ENCODE data around the gene RNF38. TPM values are rescaled to one million over a fixed set of nuclear protein-coding genes. Genes with fewer than 3 reads are reported as not detected.
"Not testable (repeated sequence)": the region's sequence is repeated elsewhere in the genome, so short reads cannot be mapped to it uniquely, and the experiment has no call there.

Gene RNF38
- 10 to 100 TPM; 70.9 to 90.0 (median 76.5) TPM for total RNA-seq
- total RNA-seq (2013) = 37.5 TPM

DNA sequence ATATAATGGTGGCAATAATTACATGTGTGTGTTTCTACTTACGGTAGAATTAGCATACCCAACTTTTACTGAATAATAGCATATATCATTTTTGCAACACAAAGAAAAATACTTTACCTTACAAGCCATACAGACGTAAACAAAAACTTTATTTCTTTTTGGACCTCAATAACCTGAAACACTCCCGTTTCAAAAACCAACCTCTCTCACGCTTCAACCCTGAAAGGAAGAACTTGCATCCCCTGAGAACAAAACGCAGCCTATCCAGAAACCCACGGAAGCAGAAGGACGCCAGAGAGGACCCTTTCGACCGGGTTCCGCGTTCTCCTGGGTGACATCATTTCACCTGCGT is at the start of gene RNF38:
RNF38 (minus strand) TSS at position 290 of the 352 bp plus-strand sequence; CDS start at position 129, 161 bp downstream.
- H3K36me3 Mint-ChIP-seq = no peaks in the 10 kb centered on the region
- H3K4me1 Mint-ChIP-seq = peaks cover 49 to 50% of the 10 kb centered on the region in 2 donors
- 0% methylated on average over 11 of the region's 12 CpGs for WGBS (ENCODE audit: insufficient coverage)
- ATAC-seq (no peak), DNase-seq (peak in 1 of 2 donors; percentile 84)
- Histone ChIP-seq H3K27me3 (ENCODE audit: control insufficient read depth, insufficient read depth, low read length) (no peaks in the 10 kb centered on the region), H3K9me3 (ENCODE audit: control insufficient read depth, insufficient read depth, low read length) (no peaks in the 10 kb centered on the region), H3K27ac (ENCODE audit: low read length) (peak within 1 kb of the TSS; percentile 96), H3K4me1 (ENCODE audit: control insufficient read depth, insufficient read depth, low read length) (peaks cover 5% of the 10 kb centered on the region), H3K4me3 (ENCODE audit: low read length) (peak within 1 kb of the TSS; percentile 77), H3K36me3 (ENCODE audit: control insufficient read depth, insufficient read depth, low read length) (peaks cover 2% of the 10 kb centered on the region)
- H3K9me3 Mint-ChIP-seq = no peaks in the 10 kb centered on the region
- no peaks in the 10 kb centered on the region for H3K27me3 Mint-ChIP-seq (ENCODE audit: low read depth in 2 of 2)
- peak within 1 kb of the TSS; percentile 96 for H3K4me3 Mint-ChIP-seq
- TF ChIP-seq, protein P1, sequence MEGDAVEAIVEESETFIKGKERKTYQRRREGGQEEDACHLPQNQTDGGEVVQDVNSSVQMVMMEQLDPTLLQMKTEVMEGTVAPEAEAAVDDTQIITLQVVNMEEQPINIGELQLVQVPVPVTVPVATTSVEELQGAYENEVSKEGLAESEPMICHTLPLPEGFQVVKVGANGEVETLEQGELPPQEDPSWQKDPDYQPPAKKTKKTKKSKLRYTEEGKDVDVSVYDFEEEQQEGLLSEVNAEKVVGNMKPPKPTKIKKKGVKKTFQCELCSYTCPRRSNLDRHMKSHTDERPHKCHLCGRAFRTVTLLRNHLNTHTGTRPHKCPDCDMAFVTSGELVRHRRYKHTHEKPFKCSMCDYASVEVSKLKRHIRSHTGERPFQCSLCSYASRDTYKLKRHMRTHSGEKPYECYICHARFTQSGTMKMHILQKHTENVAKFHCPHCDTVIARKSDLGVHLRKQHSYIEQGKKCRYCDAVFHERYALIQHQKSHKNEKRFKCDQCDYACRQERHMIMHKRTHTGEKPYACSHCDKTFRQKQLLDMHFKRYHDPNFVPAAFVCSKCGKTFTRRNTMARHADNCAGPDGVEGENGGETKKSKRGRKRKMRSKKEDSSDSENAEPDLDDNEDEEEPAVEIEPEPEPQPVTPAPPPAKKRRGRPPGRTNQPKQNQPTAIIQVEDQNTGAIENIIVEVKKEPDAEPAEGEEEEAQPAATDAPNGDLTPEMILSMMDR (IDR thresholded peaks at IDR 0.05) = no peak
- H3K27ac Mint-ChIP-seq = peak within 1 kb of the TSS; percentile 99
- intact Hi-C loops (cut with micrococcal nuclease) = loop anchor here (5.0 kb wide), 1 partner anchor 172 kb away; the partner anchor contains the start of gene MELK

DNA sequence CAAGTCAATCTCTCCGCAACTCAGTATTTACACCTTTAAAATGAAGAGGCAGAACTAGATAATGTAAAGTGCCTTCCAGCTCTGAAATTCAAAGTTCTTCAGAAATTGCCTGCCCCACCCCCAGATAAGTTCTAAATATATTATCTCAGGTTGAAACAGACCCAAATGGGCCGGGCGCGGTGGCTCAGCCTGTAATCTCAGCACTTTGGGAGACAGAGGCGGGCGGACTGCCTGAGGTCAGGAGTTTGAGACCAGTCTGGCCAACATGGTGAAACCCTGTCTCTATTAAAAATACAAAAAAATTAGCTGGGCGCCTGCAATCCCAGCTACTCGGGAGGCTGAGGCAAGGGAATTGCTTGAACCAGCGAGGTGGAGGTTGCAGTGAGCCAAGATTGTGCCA is 48.5 kb upstream of the RNF38 start:
- peaks cover 29 to 38% of the 10 kb centered on the region in 2 donors for H3K4me1 Mint-ChIP-seq
- H3K27ac ChIP-seq (ENCODE audit: low read length); H3K27me3 Mint-ChIP-seq (ENCODE audit: low read depth in 2 of 2); H3K4me3 Mint-ChIP-seq; DNase-seq; H3K4me1 ChIP-seq (ENCODE audit: control insufficient read depth, insufficient read depth, low read length); ATAC-seq; H3K4me3 ChIP-seq (ENCODE audit: low read length); H3K9me3 ChIP-seq (ENCODE audit: control insufficient read depth, insufficient read depth, low read length); H3K9me3 Mint-ChIP-seq; H3K36me3 Mint-ChIP-seq; H3K27ac Mint-ChIP-seq; H3K36me3 ChIP-seq (ENCODE audit: control insufficient read depth, insufficient read depth, low read length); H3K27me3 ChIP-seq (ENCODE audit: control insufficient read depth, insufficient read depth, low read length); intact Hi-C loops (cut with micrococcal nuclease): not testable (repeated sequence)
- 96% methylated on average over 8 of the region's 9 CpGs for whole genome bisulfite sequencing (ENCODE audit: insufficient coverage)

DNA sequence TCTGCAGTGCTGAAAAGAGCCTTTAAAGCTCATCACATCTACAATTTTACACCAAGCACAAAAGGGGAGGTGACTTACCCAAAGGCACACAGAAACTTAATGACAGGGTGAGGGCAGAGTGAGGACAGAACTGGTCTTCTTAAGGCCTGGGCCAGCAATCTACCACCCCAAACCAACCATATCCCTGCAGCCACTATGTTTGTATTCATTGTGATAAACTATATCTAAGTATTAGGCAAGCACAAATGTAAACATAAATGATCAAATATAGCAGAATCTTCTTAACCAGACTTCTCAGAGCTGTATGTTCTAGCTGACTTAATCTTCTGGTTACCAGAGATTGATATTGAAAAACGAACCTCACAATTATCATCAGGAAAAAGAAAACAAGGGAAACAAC is 47.9 kb upstream of the RNF38 start:
- no peaks in the 10 kb centered on the region for H3K36me3 Mint-ChIP-seq
- WGBS (ENCODE audit: insufficient coverage) = no CpG with 5 or more reads among the region's 1 CpG
- intact Hi-C loops (cut with micrococcal nuclease) = no loop called here
- ATAC-seq = no peak
- H3K9me3 Mint-ChIP-seq = no peaks in the 10 kb centered on the region
- H3K4me3 ChIP-seq (ENCODE audit: low read length) = no peak overlapping the region
- TF ChIP-seq, protein P1 (IDR thresholded peaks at IDR 0.05) = no peak
- H3K4me1 Mint-ChIP-seq = peaks cover 32 to 43% of the 10 kb centered on the region in 2 donors
- peaks cover 8% of the 10 kb centered on the region for H3K4me1 ChIP-seq (ENCODE audit: control insufficient read depth, insufficient read depth, low read length)
- no peaks in the 10 kb centered on the region for H3K27me3 Mint-ChIP-seq (ENCODE audit: low read depth in 2 of 2)
- H3K27ac ChIP-seq (ENCODE audit: low read length) = no peak overlapping the region
- no peak overlapping the region for H3K27ac Mint-ChIP-seq
- no peaks in the 10 kb centered on the region for H3K27me3 ChIP-seq (ENCODE audit: control insufficient read depth, insufficient read depth, low read length)
- DNase-seq = no peak
- no peaks in the 10 kb centered on the region for H3K36me3 ChIP-seq (ENCODE audit: control insufficient read depth, insufficient read depth, low read length)
- H3K4me3 Mint-ChIP-seq = no peak overlapping the region
- H3K9me3 ChIP-seq (ENCODE audit: control insufficient read depth, insufficient read depth, low read length) = no peaks in the 10 kb centered on the region

DNA sequence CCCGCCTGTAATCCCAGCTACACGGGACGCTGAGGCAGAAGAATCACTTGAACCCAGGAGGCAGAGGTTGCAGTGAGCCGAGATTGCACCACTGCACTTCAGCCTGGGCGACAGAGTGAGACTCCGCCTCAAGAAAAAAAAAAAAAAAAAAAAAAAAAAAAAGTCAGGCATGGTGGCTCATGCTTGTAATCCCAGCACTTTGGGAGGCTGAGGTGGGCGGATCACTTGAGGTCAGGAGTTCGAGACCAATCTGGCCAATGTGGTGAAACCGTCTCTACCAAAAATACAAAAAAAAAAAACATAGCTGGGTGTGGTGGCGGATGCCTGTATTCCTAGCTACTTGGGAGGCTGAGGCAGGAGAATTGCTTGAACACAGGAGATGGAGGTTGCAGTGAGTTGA is 46.6 kb upstream of the RNF38 start:
- 94% methylated on average over 5 of the region's 10 CpGs for WGBS (ENCODE audit: insufficient coverage)
- H3K36me3 Mint-ChIP-seq; H3K27me3 Mint-ChIP-seq (ENCODE audit: low read depth in 2 of 2); H3K4me3 ChIP-seq (ENCODE audit: low read length); H3K27me3 ChIP-seq (ENCODE audit: control insufficient read depth, insufficient read depth, low read length); H3K4me1 ChIP-seq (ENCODE audit: control insufficient read depth, insufficient read depth, low read length); H3K27ac ChIP-seq (ENCODE audit: low read length); ATAC-seq; H3K9me3 Mint-ChIP-seq; DNase-seq; H3K27ac Mint-ChIP-seq; H3K4me3 Mint-ChIP-seq; intact Hi-C loops (cut with micrococcal nuclease); H3K9me3 ChIP-seq (ENCODE audit: control insufficient read depth, insufficient read depth, low read length); H3K36me3 ChIP-seq (ENCODE audit: control insufficient read depth, insufficient read depth, low read length): not testable (repeated sequence)
- H3K4me1 Mint-ChIP-seq = peaks cover 39 to 51% of the 10 kb centered on the region in 2 donors

Measured in natural killer cell (primary cell).